Measurements from ENCODE around the gene MFSD1. TPM values are rescaled to one million over a fixed set of nuclear protein-coding genes. Genes with fewer than 3 reads are reported as not detected.

The MFSD1 gene
- total RNA-seq, 1 donor from 2014 or later: 35.9 TPM

DNA sequence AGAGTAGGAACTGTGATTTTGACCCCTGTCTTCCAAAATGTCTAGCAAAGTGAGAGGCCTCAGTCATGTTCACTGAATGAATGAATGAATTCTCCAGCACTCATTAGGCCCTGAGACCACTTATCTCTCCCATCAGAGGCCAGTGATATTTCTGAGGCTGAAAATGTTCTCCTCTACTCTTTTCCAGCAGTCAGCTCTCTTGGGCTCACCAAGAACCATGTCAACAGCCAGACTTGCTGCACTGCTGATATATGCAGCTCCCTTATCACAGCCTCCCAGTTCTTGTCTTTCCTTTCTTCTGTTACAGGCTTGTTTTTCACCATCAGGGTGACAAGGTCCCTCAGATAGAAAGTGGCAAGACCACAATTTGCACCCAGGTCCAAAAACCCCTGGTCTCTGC is 28.7 kb upstream of the MFSD1 start:
- Histone ChIP-seq H3K4me3 (no peak overlapping the region), H3K4me1 (peaks cover 0 to 9% of the 10 kb centered on the region in 2 donors), H3K27me3 (no peaks in the 10 kb centered on the region), H3K9me3 (no peaks in the 10 kb centered on the region), H3K36me3 (no peaks in the 10 kb centered on the region), H3K27ac (no peak overlapping the region)
- DNase-seq (ENCODE audit: low spot score in 2 of 2): no peak
- TF ChIP-seq, protein P1, sequence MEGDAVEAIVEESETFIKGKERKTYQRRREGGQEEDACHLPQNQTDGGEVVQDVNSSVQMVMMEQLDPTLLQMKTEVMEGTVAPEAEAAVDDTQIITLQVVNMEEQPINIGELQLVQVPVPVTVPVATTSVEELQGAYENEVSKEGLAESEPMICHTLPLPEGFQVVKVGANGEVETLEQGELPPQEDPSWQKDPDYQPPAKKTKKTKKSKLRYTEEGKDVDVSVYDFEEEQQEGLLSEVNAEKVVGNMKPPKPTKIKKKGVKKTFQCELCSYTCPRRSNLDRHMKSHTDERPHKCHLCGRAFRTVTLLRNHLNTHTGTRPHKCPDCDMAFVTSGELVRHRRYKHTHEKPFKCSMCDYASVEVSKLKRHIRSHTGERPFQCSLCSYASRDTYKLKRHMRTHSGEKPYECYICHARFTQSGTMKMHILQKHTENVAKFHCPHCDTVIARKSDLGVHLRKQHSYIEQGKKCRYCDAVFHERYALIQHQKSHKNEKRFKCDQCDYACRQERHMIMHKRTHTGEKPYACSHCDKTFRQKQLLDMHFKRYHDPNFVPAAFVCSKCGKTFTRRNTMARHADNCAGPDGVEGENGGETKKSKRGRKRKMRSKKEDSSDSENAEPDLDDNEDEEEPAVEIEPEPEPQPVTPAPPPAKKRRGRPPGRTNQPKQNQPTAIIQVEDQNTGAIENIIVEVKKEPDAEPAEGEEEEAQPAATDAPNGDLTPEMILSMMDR (IDR thresholded peaks at IDR 0.05): no peak
- intact Hi-C loops (cut with DNase I): no loop called here

DNA sequence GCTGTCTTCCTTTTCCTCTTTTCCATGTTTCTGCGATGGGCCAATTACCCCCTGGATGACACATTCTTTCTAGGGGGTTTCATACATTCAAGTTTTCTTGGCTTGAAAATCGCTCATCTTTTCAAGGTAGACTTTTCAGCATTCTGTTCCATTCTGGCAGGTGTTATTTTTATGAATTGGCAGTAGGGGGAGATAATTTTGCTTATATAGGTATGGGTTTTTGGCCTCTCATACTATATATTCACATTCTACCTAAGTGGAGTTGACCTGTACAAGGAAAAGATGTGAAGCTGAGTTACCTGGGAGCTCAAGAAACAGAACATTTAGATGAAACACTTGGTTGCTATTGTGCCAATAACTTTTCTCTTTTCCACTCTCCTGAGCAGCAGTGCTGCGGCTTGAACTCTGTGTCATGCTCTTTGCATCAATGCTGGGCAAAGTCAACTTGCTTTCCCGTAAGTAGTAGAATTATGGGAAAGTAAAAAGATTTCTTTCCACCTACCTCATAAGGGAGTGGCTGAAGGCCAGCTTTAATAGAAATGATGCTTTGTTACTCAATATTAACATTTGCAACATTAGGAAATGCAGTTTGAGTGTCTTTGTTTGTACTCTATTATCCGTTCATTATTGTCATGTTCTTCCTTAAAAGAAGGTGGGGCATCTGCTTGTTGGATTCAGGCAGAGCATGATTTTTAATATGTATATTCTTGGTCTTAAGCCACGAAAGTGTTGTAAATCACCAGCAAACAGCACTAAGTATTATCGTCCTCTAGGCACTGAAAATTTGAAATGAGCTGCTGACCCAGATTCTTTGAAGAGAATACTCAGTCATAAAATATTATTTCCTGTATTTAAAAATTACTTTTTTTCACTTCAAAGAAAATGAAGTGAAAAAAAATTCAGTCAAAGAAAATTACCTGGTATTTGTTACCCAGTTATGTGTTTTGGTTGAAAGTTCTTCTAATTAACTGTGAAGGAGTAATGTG is 27.7 kb upstream of the MFSD1 start:
- DNase-seq (ENCODE audit: low spot score in 2 of 2): no peak
- Histone ChIP-seq H3K4me1 (peaks cover 0 to 5% of the 10 kb centered on the region in 2 donors), H3K36me3 (no peaks in the 10 kb centered on the region), H3K9me3 (no peaks in the 10 kb centered on the region), H3K27me3 (no peaks in the 10 kb centered on the region), H3K27ac (no peak overlapping the region), H3K4me3 (no peak overlapping the region)
- TF ChIP-seq, protein P1 (IDR thresholded peaks at IDR 0.05): no peak
- intact Hi-C loops (cut with DNase I): no loop called here

DNA sequence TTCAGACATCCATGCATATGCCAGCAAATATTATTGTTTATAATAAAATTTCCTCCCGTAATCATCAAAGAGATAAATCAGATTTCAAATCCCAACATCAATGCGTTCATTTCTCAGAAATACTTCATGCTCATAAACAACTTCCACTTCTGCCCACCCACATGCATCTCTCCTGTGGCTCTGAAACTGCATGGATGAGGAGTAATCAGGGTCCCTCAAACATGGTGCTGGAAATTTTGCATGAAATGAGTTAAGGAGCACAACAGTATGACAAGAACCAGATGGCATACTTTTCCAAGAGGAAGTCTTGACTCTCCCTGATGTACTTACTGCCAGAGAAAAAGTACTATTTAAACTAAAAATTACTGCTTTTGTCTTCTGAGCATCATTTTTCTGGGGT is 26.9 kb upstream of the MFSD1 start:
- Histone ChIP-seq H3K4me1 (peaks cover 0 to under 1% of the 10 kb centered on the region in 2 donors), H3K36me3 (no peaks in the 10 kb centered on the region), H3K27me3 (no peaks in the 10 kb centered on the region), H3K9me3 (no peaks in the 10 kb centered on the region), H3K27ac (no peak overlapping the region), H3K4me3 (no peak overlapping the region)
- intact Hi-C loops (cut with DNase I): no loop called here
- no peak for DNase-seq (ENCODE audit: low spot score in 2 of 2)
- TF ChIP-seq, protein P1 (IDR thresholded peaks at IDR 0.05): no peak

DNA sequence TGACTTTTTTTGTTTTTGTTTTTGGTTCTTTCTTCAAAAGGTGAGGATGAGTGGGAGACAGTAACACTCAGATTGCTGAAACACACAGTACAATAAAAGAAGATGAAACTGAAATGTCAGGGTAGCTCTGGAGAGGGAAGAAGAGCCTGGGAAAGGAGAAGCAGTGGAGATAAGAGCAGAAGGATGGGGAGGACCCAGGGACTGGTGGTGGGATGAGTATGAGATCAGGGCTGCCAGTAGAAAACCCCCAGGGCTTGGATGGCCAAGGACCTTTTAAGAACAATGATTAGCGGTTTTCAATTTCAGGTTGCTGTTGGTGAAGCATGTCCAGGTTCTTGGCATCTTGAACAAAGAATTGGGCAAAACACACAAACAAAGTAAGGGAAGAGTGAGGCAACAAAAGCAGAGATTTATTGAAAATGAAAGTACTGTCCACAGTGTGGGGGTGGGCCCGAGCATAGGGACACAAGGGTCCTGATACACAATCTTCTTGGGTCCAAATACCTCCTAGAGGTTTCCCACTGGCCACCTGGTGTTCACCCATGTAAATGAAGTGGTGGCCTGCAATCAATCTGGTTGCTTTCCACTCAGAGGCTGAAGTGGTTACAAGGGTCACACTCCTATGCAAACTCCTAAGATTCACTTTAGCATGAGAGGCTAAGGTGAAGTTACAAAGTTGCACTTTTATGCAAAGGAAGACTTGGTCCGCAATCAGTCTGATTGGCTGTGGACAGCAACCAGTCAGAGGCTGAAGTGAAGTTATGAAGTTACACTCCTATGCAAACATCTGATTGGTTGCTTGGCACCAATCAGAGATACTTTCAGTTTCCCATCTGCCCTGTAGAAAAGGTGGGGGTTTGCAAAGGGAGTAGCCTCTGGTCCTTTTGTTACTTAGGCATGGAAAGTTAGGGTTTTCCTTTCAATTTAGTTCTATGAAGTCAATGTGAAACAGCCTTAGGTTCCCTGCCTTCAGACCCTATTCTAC is 26.1 kb upstream of the MFSD1 start:
- H3K27ac ChIP-seq: no peak overlapping the region
- H3K4me3 ChIP-seq: no peak overlapping the region
- no peak for DNase-seq (ENCODE audit: low spot score in 2 of 2)
- TF ChIP-seq, protein P1 (IDR thresholded peaks at IDR 0.05): no peak
- intact Hi-C loops (cut with DNase I): no loop called here
- no peaks in the 10 kb centered on the region for H3K4me1 ChIP-seq
- H3K27me3 ChIP-seq: no peaks in the 10 kb centered on the region
- no peaks in the 10 kb centered on the region for H3K9me3 ChIP-seq
- no peaks in the 10 kb centered on the region for H3K36me3 ChIP-seq

DNA sequence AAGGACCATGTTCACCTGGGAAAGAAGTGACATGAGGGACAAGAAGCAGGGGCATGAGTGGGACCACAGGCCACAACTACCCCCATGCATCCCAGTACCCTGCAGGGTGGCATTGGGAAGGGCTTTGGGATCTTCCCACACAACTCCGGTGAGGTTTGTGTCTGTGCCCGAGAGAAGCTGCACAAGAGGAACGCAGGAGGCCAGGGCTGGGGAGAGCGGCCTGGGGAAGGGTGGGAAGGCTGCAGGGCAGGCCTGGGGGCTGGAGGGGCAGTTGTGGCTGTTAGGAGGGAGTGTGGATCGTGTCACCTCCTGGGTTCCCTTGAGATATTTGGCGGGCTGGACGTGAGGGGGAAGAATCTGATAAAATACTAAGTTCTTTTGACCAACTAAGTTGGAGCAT is 25.3 kb upstream of the MFSD1 start:
- no peak overlapping the region for H3K4me3 ChIP-seq
- no peaks in the 10 kb centered on the region for H3K4me1 ChIP-seq
- no peaks in the 10 kb centered on the region for H3K36me3 ChIP-seq
- TF ChIP-seq, protein P1 (IDR thresholded peaks at IDR 0.05): no peak
- intact Hi-C loops (cut with DNase I): no loop called here
- H3K9me3 ChIP-seq: no peaks in the 10 kb centered on the region
- no peaks in the 10 kb centered on the region for H3K27me3 ChIP-seq
- DNase-seq (ENCODE audit: low spot score in 2 of 2): no peak
- peak overlapping the region in 1 of 2 donors; percentile 4 for H3K27ac ChIP-seq

All from ascending aorta (tissue), 2 donors.